ENCODE results near the gene FUOM. TPM values are rescaled to one million over a fixed set of nuclear protein-coding genes. Genes with fewer than 3 reads are reported as not detected.
A peak's percentile ranks its signal among the peaks of the same experiment; 100 is the strongest.

Gene FUOM
- total and polyA plus RNA-seq, 2 donors from 2014 or later = 17.5 to 118 TPM

GRCh38 chr10:133306097-133306476, 51.7 kb downstream of the FUOM start:
- intact Hi-C loops (cut with DNase I) = no loop called here
- DNase-seq (peak in 1 of 5 donors; percentile 45), FAIRE-seq (no peak)
- Histone ChIP-seq H3K27ac (ENCODE audit: low read depth in 2 of 2, low read length in 2 of 2) (peak overlapping the region; percentile 36 to 47), H3K4me1 (ENCODE audit: control insufficient read depth in 2 of 3, insufficient read depth in 2 of 3, low read depth in 1 of 3, low read length in 3 of 3) (peaks cover 3 to 27% (median 14%) of the 10 kb centered on the region in 3 donors), H3K9me3 (ENCODE audit: control insufficient read depth in 2 of 3, insufficient read depth in 1 of 3, low read length in 3 of 3) (no peaks in the 10 kb centered on the region), H3K27me3 (ENCODE audit: control insufficient read depth, insufficient read depth, low read length) (no peaks in the 10 kb centered on the region), H3K9ac (ENCODE audit: low read length in 3 of 3) (peak overlapping the region in 1 of 3 donors; percentile 15), H3K36me3 (ENCODE audit: control insufficient read depth in 2 of 3, insufficient read depth in 3 of 3, low read length in 3 of 3) (peaks cover 0 to 15% (median 5%) of the 10 kb centered on the region in 3 donors), H3K4me3 (ENCODE audit: low read length in 3 of 3) (peak overlapping the region in 1 of 3 donors; percentile 22)
- TF ChIP-seq, protein P1, sequence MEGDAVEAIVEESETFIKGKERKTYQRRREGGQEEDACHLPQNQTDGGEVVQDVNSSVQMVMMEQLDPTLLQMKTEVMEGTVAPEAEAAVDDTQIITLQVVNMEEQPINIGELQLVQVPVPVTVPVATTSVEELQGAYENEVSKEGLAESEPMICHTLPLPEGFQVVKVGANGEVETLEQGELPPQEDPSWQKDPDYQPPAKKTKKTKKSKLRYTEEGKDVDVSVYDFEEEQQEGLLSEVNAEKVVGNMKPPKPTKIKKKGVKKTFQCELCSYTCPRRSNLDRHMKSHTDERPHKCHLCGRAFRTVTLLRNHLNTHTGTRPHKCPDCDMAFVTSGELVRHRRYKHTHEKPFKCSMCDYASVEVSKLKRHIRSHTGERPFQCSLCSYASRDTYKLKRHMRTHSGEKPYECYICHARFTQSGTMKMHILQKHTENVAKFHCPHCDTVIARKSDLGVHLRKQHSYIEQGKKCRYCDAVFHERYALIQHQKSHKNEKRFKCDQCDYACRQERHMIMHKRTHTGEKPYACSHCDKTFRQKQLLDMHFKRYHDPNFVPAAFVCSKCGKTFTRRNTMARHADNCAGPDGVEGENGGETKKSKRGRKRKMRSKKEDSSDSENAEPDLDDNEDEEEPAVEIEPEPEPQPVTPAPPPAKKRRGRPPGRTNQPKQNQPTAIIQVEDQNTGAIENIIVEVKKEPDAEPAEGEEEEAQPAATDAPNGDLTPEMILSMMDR (IDR thresholded peaks at IDR 0.05; ENCODE audit: borderline replicate concordance, extremely low read depth, insufficient read depth) = no peak

Small RNA genes within 50 kb of the gene (microRNA-seq; reads per million reads assigned to microRNA genes)
- not detected for gene MIR3944

Other genes with a start within 250 kb of the FUOM start
- 8.7 TPM for gene KNDC1, start 197.8 kb downstream of the FUOM start, total RNA-seq
- 0.43 TPM for gene KNDC1, start 197.8 kb downstream of the FUOM start, polyA plus RNA-seq (ENCODE audit: insufficient read depth, low read depth, low replicate concordance)
- gene UTF1, start 127.8 kb downstream of the FUOM start, total RNA-seq = not detected
- gene UTF1, start 127.8 kb downstream of the FUOM start, polyA plus RNA-seq (ENCODE audit: insufficient read depth, low read depth, low replicate concordance) = not detected
- 3.3 TPM for gene VENTX, start 120.2 kb downstream of the FUOM start, total RNA-seq
- 0.39 TPM for gene VENTX, start 120.2 kb downstream of the FUOM start, polyA plus RNA-seq (ENCODE audit: insufficient read depth, low read depth, low replicate concordance)
- 16.6 TPM for gene ADAM8, start 81.2 kb downstream of the FUOM start, total RNA-seq
- 3.4 TPM for gene ADAM8, start 81.2 kb downstream of the FUOM start, polyA plus RNA-seq (ENCODE audit: insufficient read depth, low read depth, low replicate concordance)
- 61.4 TPM for gene TUBGCP2, start 49.1 kb downstream of the FUOM start, total RNA-seq
- 93.3 TPM for gene TUBGCP2, start 49.1 kb downstream of the FUOM start, polyA plus RNA-seq (ENCODE audit: insufficient read depth, low read depth, low replicate concordance)
- gene ZNF511, start 49.1 kb downstream of the FUOM start, total RNA-seq = 35.6 TPM
- 50.7 TPM for gene ZNF511, start 49.1 kb downstream of the FUOM start, polyA plus RNA-seq (ENCODE audit: insufficient read depth, low read depth, low replicate concordance)
- 0.41 TPM for gene CALY, start 21.1 kb downstream of the FUOM start, total RNA-seq
- 0.54 TPM for gene CALY, start 21.1 kb downstream of the FUOM start, polyA plus RNA-seq (ENCODE audit: insufficient read depth, low read depth, low replicate concordance)
- gene PRAP1, start 10.6 kb downstream of the FUOM start, total RNA-seq = 1.9 TPM
- gene PRAP1, start 10.6 kb downstream of the FUOM start, polyA plus RNA-seq (ENCODE audit: insufficient read depth, low read depth, low replicate concordance) = 557 TPM
- gene ECHS1, start 15.3 kb upstream of the FUOM start, total RNA-seq = 85.6 TPM
- gene ECHS1, start 15.3 kb upstream of the FUOM start, polyA plus RNA-seq (ENCODE audit: insufficient read depth, low read depth, low replicate concordance) = 599 TPM
- 7.0 TPM for gene PAOX, start 21.2 kb upstream of the FUOM start, total RNA-seq
- 14.4 TPM for gene PAOX, start 21.2 kb upstream of the FUOM start, polyA plus RNA-seq (ENCODE audit: insufficient read depth, low read depth, low replicate concordance)
- 51.1 TPM for gene MTG1, start 36.1 kb upstream of the FUOM start, total RNA-seq
- 68.5 TPM for gene MTG1, start 36.1 kb upstream of the FUOM start, polyA plus RNA-seq (ENCODE audit: insufficient read depth, low read depth, low replicate concordance)
- gene SPRN, start 66.6 kb upstream of the FUOM start, total RNA-seq = not detected
- gene SPRN, start 66.6 kb upstream of the FUOM start, polyA plus RNA-seq (ENCODE audit: insufficient read depth, low read depth, low replicate concordance) = not detected
- 3.9 TPM for gene SCART1, start 95.9 kb upstream of the FUOM start, total RNA-seq
- 0.37 TPM for gene SCART1, start 95.9 kb upstream of the FUOM start, polyA plus RNA-seq (ENCODE audit: insufficient read depth, low read depth, low replicate concordance)
- gene CYP2E1, start 169.3 kb upstream of the FUOM start, total RNA-seq = 2.9 TPM
- 3.4 TPM for gene CYP2E1, start 169.3 kb upstream of the FUOM start, polyA plus RNA-seq (ENCODE audit: insufficient read depth, low read depth, low replicate concordance)
- gene SYCE1, start 207.6 kb upstream of the FUOM start, total RNA-seq = 1.2 TPM
- 1.4 TPM for gene SYCE1, start 207.6 kb upstream of the FUOM start, polyA plus RNA-seq (ENCODE audit: insufficient read depth, low read depth, low replicate concordance)